LoVo (cell line): ENCODE results near the gene LTBP4.
A peak's percentile ranks its signal among the peaks of the same experiment; 100 is the strongest.
"Not testable (repeated sequence)": the region's sequence is repeated elsewhere in the genome, so short reads cannot be mapped to it uniquely, and the experiment has no call there.

Experiments
- DNase-seq: peaks from one replicate; pipeline ENCODE4 v3.0.0-alpha.2; 2016; ENCODE audit warnings: low spot score

LTBP4 gene

DNA sequence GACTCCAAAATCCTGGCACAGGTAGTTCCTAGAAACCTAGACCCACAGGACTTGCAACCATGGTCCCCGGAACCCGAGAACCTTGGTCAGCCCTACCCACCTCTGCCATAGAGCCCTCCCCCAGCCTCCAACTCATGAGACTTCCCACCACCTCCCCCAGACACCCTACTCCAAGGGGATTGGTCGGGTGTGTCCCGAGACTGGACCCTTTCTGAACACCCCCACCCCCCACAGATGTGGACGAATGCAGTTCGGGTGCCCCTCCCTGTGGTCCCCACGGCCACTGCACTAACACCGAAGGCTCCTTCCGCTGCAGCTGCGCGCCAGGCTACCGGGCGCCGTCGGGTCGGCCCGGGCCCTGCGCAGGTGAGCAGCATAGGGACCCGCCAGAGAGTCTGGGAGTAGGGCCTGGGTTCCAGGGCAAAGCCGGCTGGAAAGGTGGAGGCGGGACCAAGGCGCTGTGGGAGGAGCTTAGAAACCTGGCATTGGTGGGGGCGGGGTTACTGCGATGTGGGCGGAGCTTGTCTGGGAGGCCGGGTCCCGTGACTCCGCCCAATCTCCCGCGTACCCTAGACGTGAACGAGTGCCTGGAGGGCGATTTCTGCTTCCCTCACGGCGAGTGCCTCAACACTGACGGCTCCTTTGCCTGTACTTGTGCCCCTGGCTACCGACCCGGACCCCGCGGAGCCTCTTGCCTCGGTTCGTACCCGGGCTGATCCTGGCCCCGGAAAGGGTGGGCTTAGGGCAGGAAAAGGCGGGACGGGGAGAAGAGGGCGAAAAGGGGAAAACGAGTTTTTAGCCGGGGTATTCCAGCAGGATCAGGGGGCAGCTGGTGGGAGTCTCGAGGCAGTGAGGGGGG is 11.9 kb downstream of the LTBP4 start:
- DNase-seq = no peak

DNA sequence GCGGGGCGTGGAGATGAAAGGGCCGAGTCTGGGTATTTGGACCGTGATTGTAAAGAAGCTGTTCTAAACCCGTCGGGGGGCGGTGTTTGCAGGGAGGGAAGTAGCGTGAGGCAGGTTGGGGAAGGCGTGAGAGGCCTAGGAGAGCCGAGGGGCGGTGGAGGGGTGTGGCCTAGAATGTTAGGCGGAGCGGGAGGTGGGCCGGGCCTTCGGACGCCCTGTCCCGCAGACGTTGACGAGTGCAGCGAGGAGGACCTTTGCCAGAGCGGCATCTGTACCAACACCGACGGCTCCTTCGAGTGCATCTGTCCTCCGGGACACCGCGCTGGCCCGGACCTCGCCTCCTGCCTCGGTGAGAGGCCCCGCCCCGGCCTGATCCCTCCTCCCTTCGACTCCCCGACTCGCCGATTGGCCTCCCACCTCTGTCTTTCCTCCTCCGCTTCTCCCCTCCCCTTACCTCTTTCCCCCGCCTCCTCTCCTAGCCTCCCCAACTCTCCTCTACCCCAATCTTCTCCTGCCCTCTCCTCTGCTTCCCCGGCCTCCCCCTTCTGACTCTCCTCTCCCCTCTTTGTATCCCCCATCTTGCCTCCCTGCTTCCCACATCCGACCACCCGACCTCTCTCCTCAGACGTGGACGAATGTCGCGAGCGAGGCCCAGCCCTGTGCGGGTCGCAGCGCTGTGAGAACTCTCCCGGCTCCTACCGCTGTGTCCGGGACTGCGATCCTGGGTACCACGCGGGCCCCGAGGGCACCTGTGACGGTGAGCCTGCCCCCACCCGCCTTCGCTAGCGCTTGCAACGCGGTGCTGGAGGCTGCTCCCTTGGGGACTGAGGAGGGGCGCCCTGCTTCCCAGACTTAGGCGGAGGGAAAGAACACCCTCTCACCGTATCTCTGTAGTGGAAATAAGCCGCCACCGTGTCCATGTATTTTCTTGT is 12.8 kb downstream of the LTBP4 start:
- DNase-seq = no peak

DNA sequence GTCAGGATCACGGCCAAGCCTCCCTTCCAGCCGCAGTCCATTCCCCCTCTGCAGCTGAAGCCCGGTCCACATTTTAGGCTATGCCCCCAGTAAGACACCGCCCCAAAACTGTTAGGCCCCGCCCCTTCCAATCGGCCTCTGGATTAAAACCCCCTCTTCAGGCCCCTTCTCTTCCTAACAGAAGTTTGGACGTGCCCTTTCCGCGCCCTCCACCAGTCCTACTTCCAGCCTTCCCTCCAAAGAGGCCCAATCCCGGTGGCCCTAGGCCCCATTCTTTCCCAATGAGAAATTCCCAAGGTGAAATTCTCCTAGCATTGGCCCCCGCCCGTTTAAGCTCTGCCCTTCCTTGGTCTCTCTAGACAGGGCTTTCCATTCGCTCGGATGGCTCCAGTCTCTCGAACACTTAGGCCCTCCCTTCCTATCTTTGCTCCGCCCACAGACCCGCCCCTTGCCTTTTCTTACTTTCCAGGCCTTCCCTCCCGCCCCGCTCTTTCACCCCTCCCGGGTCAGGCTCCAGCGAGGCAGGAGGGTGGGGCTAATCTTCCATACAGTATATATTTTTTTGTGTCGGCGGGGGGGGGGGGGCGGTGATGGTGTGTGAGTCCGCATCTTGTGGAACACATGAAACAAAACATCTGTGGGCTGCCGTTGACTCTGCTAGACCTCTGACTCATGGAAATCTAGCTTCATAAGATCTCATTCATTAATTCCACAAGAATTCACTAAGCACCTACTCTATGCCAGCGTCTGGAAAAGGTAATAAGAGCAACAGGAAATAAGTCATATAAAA is 13.6 kb downstream of the LTBP4 start:
- no peak for DNase-seq

DNA sequence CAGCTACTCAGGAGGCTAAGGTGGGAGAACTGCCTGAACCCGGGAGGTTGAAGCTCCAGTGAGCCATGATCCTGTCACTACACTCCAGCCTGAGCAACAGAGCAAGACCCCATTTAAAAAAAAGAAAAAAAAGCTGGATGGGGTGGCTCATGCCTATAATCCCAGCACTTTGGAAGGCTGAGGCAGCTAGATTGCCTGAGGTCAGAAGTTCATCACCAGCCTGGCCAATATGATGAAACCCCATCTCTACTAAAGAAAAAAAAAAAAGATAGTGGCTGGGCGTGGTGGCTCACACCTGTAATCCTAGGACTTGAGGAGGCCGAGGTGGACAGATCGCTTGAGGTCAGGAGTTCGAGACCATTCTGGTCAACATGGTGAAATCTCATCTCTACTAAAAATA is 15.0 kb downstream of the LTBP4 start:
- DNase-seq = no peak

DNA sequence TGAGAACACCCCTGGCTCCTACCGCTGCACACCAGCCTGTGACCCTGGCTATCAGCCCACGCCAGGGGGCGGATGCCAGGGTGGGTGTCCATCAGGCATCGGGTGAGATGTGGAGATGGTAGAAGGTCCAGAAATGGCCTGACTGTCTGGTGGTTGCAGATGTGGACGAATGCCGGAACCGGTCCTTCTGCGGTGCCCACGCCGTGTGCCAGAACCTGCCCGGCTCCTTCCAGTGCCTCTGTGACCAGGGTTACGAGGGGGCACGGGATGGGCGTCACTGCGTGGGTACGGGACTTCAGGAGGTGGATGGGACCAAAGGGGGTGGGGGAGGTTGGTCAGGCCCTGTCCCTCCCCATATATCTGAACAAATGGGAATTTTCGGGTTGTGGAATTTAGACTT is 15.8 kb downstream of the LTBP4 start:
- DNase-seq = no peak

DNA sequence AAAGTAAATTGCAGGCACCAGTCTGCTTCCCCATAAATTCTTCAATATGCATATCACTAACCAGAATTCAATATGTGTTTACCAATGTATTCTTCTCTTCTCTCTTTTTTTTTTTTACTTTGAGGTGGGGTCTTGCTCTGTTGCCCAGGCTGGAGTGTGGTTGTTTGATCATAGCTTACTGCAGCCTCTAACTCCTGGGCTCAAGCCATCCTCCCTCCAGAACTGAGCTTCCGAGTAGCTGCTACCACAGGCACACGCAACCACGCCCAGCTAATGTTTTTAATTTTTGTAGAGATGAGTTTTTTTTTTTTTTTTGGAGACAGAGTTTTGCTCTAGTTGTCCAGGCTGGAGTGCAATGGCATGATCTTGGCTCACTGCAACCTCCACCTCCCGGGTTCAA is 16.8 kb downstream of the LTBP4 start:
- no peak for DNase-seq

DNA sequence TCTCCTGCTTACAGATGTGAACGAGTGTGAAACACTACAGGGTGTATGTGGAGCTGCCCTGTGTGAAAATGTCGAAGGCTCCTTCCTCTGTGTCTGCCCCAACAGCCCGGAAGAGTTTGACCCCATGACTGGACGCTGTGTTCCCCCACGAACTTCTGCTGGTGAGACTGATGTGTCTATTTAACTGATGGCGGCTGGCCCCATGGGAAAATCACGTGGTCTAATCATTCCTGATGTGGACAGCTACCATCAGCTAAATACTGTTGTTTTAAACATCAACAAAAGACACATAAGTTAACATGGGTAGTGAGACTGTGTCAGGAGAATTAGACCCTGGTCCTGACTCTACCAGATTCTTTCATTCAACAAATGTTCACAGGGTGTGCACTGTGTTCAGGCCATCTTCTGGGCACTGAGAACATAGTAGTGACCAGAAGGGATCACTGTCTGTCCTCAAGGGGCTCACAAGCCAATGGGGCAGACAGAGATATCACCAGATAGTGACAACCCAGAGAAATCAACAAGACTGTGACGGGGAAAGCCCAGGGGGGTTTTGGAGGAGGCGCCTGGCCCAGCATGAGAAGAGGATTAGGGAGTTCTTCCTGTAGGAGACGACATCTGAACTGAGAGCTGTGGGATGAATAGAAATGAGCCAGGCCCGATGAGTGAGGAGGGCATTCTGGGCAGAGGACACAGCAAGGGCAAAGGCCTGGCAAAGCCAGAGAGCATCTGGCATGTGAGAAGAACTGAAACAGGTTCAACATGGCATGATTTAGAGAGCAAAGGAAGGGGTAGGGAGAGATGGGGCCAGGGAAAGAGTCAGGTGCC is 18.4 kb downstream of the LTBP4 start:
- no peak for DNase-seq

DNA sequence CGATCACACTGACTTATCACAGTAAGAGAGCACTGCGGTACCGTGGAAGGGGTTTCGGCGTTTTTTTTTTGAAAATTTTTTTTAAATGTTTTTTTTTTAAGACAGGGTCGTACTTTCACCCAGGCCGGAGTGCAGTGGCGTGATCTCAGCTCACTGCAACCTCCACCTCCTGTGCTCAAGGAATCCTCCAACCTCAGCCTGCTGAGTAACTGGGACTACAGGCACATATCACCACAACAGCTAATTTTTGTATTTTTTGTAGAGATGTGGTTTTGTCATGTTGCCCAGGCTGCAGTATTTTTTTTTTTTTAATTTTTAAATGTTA is 19.0 kb downstream of the LTBP4 start:
- DNase-seq = no peak

DNA sequence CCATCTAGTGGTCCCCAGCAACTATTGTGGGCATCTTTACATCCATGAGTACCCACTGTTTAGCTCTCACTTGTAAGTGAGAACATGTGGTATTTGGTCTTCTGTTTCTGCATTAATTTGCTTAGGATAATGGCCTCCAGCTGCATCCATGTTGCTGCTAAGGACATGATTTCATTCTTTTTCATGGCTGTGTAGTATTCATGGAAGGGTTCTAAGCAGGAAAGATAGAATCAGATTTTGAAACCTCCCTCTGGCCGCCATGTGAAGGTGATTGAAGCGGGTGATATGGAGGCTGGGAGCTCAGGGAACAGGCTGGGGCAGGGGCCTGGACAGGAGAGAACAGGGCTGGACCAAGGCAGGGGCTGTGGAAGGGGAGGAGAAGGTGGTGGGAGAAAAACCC is 20.1 kb downstream of the LTBP4 start:
- DNase-seq = no peak

DNA sequence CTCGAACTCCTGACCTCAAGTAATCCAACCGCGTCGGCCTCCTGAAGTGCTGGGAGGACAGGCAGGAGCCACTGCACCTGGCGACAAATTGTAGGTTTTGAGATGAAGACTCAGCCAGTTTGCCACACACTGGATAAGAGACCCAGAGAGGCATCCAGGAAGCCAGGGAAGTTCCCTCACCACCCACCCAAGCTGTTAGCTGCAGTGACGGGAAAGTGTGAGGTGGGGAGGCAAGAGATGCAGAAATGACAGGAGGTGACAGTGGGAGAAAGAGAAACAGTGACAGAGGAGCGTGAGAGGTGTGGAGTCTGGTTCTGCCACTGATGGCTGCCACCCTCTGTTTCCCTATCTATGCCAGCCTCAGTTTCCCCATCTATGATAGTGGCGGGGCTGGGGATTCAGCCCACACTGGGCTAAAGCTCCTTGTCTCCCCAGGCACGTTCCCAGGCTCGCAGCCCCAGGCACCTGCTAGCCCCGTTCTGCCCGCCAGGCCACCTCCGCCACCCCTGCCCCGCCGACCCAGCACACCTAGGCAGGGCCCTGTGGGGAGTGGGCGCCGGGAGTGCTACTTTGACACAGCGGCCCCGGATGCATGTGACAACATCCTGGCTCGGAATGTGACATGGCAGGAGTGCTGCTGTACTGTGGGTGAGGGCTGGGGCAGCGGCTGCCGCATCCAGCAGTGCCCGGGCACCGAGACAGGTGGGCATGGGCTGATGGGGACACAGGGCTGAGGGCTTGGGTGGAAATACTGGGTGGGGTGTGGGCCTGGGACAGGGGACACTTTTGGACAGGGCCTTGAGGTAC is 21.0 kb downstream of the LTBP4 start:
- no peak for DNase-seq

DNA sequence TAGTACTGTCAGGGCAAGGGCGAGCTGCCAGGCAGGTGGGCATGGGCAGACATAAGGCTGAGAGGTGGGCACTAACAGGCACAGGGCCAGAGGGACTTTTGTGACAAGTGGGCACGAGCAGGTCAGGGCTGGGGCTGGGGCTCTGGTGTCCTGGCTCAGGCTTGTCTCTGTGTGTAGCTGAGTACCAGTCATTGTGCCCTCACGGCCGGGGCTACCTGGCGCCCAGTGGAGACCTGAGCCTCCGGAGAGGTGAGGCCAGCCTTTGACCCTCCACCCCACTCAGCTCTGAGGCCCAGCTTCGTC is 21.6 kb downstream of the LTBP4 start:
- no peak for DNase-seq

DNA sequence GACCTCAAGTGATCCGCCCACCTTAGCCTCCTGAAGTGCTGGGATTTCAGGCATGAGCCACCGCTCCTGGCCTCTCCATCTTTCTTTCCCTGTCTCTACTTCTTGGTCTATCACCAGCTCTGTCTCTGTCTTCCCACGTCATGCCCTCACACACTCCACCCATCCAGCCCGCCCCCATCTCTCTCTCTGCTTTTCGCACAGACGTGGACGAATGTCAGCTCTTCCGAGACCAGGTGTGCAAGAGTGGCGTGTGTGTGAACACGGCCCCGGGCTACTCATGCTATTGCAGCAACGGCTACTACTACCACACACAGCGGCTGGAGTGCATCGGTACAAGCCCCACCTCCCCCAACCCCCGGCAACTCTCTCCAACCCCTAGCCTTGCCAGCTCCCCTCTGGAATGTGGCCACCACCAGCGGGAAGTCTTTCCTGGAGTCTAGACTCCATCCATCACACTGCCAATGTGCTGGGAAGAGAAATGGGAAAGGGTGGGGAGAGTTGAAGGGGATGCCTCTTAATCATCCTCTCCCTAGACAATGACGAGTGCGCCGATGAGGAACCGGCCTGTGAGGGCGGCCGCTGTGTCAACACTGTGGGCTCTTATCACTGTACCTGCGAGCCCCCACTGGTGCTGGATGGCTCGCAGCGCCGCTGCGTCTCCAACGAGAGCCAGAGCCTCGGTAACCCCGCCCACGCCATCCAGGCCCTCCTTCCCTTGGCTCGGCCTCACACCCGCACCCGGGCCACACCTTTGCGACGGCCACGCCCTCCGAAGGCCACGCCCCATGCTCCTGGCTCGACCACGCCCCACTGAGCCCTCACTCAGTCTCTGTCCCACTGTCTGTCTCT is 22.5 kb downstream of the LTBP4 start:
- DNase-seq = peak; percentile 43

DNA sequence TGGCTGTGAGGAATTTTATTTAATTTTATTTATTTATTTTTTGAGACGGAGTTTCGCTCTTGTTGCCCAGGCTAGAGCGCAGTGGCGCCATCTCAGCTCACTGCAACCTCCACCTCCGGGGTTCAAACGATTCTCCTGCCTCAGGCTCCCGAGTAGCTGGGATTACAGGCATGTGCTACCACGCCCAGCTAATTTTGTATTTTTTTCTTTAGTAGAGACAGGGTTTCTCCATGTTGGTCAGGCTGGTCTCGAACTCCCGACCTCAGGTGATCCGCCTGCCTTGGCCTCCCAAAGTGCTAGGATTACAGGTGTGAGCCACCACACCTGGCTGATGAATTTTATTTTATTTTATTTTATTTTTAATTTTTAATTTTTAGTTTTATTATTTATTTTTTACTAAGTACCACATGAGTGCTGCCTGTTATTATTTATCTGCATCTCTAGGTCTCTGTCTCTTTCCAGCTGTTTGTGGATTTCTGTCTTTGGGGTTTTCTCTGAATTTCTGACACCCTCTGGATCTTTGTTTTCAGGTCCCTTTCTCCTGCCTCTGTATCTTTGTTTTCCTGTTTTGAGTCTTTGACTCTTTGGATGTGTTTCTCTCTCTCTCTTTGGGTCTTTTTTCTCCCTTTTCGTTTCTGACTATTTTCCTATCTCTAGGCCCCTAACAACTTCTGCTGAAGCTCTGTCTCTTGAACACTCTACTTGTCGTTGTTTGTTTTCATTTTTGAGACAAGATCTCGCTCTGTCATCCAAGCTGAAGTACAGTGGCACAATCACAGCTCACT is 23.4 kb downstream of the LTBP4 start:
- DNase-seq = not testable (repeated sequence)

DNA sequence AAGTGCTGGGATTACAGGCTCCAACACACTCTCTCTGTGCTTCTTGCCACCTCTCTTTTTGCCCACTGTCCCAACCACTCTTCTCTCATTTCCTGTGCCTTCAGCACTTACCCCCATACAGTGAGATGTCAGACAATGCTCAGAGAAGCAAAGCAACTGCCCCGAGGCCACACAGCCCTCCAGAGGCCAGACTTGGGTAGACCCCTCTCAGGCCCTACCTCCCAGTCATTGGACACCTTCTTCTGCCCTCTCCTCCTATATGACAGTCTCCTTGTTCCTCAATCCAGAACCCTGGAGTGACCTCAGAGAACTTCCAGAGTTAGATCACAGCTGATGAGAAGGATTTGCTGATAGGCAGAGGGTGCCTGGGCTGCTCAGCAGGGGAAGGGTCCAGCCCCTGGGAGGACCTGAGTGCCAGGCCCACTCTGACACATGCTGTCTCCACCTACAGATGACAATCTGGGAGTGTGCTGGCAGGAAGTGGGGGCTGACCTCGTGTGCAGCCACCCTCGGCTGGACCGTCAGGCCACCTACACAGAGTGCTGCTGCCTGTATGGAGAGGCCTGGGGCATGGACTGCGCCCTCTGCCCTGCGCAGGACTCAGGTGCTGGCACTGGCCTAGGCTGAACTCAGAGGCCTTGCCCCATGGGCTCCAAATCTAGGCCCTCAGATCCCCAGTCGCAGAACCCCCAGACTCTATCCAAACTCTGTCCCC is 24.4 kb downstream of the LTBP4 start:
- DNase-seq = no peak

DNA sequence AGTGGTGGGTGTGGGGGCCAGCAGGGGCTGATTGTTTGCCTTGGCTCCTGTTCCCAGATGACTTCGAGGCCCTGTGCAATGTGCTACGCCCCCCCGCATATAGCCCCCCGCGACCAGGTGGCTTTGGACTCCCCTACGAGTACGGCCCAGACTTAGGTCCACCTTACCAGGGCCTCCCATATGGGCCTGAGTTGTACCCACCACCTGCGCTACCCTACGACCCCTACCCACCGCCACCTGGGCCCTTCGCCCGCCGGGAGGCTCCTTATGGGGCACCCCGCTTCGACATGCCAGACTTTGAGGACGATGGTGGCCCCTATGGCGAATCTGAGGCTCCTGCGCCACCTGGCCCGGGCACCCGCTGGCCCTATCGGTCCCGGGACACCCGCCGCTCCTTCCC is 25.7 kb downstream of the LTBP4 start:
- DNase-seq = no peak

DNA sequence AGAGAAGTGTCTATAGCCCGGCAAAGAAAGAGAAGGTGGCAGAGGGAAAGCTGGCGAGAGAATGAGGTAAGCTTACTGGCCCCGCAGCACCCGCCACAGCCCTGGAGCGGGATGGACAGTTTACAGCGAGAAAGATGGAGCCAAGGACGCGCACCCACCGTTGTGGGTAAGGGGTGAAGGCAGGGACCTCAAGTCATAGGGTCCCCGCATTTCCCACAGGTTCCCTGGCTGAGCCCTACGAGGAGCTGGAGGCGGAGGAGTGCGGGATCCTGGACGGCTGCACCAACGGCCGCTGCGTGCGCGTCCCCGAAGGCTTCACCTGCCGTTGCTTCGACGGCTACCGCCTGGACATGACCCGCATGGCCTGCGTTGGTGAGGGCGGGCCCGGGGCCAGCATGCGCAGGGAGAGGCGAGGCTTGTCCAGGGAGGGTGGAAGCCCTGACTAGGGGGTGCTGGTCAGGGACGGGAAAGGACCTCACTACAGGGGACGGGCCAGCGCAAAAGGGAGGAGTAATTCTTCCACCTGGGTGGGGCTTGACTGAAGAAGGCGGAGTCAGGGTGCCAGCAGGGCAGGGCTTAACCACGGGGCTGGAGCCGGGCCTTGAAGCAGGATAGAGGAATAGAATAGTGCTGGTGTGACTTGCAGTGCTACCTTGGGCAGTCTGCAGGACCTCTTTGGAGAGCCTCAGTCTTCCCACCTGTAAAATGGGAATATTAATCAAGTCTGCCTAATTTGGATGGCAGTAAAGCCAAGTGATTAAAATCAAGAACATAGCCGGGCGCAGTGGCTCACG is 26.5 kb downstream of the LTBP4 start:
- no peak for DNase-seq

DNA sequence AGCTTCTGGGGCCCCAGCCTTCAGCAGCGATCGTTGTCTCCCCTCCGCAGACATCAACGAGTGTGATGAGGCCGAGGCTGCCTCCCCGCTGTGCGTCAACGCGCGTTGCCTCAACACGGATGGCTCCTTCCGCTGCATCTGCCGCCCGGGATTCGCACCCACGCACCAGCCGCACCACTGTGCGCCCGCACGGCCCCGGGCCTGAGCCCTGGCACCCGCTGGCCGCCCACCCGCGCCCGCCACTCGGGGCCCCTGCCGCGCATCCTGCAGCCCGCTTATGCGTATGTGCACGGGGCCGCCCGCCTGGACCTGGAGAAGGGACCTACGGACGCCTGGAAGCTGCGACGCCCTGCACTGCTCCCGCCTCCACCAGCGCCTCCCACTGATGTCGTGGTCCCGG is 28.2 kb downstream of the LTBP4 start:
- no peak for DNase-seq
